ENCODE data around the gene CYP39A1.

Gene CYP39A1, protein sequence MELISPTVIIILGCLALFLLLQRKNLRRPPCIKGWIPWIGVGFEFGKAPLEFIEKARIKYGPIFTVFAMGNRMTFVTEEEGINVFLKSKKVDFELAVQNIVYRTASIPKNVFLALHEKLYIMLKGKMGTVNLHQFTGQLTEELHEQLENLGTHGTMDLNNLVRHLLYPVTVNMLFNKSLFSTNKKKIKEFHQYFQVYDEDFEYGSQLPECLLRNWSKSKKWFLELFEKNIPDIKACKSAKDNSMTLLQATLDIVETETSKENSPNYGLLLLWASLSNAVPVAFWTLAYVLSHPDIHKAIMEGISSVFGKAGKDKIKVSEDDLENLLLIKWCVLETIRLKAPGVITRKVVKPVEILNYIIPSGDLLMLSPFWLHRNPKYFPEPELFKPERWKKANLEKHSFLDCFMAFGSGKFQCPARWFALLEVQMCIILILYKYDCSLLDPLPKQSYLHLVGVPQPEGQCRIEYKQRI

DNA sequence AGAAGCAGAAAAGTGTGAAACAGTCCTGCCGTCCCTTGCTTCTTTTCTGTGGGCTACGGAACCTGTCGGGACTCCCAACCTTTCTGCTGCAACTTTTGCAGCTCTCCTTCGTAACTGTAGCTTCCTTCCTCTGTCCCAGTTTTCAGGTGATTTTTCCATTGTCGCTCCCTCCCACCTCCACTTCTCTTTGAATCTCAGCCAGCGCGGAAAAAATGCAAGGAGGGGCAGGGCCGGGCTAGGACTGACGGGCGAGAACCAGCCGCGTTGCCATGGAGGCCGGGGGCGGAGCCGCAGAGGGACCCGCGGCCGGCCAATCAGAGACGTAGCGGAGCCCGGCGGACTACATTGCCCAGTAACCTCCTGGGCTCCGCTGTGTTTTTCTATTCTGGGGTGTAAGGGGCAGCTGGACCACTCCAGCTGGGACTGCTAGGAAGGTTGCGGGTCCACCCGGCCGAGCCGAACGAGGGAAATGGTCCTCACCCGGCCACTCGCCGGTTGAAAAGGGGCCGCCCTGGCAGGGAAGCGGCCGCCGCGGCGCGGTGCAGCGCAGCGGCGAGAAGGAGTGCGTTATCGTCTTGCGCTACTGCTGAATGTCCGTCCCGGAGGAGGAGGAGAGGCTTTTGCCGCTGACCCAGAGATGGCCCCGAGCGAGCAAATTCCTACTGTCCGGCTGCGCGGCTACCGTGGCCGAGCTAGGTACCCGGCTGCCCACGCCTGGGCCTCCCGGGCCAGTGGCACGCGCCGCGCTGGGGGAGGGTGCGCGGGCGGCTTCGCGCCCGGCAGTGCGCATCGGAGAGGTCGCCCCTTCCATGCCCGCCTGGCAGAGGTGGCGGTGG, at the start of gene CYP39A1, which contains the start of gene SLC25A27:
Gene CYP39A1 (minus strand): TSS at position 216 of the 836 bp plus-strand sequence. CDS start 236 bp downstream, outside the sequence.
Gene SLC25A27 (plus strand): TSS at position 373 of the 836 bp plus-strand sequence. CDS start 218 bp downstream, at position 591.
- DNase-seq = peak; percentile 70

DNA sequence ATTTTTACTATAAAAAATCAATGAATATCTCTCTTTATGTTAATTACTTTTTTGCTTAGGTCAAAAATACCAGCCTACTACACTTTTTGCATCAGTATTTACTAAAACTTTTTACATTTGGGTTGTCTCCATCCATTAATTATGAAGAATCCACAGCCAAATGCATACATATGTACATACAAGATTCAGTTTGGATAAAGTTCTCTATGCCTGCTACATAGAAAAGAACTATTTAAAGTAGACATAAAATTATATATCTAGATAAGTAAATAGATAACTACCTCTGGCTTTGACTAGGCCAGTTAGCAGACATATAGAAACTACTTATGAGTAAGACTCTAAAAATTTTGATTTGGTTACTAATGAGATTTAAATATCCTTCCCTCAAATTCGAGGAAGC, 47.4 kb upstream of the CYP39A1 start:
- no peak for DNase-seq

DNA sequence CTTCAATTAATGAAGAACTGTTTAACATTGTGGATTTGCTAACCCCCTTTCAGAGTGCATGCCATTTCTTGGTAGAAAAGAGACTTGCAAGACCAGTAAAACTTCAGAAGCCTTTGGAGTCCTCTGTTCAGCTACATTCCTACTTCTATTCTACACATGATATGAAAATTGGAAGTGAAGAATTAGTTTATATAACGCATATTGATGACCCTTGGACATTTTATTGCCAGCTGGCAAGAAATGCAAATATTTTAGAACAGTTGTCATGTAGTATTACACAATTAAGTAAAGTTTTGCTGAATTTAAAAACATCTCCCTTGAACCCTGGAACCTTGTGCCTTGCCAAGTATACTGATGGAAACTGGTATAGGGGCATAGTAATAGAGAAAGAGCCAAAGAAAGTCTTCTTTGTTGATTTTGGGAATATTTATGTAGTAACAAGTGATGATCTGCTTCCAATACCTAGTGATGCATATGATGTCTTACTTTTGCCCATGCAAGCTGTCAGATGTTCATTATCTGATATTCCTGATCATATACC, 38.4 kb upstream of the CYP39A1 start:
- DNase-seq = no peak

DNA sequence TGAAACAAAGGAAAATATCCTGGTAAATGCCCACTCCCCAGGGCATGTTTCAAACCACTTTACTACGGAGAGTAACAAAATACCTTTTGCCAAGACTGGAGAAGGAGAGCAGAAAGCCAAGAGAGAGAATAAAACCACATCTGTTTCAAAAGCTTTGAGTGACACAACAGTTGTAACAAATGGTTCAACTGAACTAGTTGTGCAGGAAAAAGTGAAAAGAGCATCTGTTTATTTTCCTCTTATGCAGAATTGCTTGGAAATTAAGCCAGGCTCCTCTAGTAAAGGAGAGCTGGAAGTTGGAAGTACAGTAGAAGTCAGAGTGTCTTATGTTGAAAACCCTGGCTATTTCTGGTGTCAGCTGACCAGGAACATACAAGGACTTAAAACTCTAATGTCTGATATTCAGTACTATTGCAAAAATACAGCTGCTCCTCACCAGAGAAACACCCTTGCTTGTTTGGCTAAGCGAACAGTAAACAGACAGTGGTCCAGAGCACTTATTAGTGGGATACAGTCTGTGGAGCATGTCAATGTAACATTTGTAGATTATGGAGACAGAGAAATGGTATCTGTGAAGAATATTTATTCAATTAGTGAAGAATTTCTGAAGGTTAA, 37.6 kb upstream of the CYP39A1 start:
- DNase-seq = no peak

DNA sequence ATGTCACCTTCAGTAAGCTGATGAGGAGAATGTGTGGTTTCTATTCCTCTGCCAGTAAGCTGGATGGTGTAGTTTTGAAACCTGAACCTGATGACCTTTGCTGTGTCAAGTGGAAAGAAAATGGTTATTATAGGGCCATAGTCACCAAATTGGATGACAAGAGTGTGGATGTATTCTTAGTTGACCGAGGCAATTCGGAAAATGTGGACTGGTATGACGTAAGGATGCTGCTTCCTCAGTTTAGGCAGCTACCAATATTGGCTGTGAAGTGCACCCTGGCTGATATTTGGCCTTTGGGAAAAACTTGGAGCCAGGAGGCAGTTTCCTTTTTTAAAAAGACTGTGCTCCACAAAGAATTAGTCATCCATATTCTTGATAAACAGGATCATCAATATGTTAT, 37.0 kb upstream of the CYP39A1 start:
- no peak for DNase-seq

DNA sequence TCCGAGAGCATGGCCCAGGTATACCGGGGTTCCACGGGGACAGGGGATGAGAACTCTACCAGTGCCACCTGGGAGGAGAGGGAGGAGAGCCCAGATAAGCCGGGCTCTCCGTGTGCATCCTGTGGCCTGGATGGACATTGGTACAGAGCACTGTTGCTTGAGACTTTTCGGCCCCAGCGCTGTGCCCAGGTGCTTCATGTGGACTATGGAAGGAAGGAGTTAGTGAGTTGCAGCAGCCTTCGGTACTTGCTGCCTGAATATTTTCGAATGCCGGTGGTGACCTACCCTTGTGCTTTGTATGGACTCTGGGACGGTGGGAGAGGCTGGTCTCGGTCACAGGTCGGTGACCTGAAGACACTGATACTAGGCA, 36.3 kb upstream of the CYP39A1 start:
- DNase-seq = no peak

DNA sequence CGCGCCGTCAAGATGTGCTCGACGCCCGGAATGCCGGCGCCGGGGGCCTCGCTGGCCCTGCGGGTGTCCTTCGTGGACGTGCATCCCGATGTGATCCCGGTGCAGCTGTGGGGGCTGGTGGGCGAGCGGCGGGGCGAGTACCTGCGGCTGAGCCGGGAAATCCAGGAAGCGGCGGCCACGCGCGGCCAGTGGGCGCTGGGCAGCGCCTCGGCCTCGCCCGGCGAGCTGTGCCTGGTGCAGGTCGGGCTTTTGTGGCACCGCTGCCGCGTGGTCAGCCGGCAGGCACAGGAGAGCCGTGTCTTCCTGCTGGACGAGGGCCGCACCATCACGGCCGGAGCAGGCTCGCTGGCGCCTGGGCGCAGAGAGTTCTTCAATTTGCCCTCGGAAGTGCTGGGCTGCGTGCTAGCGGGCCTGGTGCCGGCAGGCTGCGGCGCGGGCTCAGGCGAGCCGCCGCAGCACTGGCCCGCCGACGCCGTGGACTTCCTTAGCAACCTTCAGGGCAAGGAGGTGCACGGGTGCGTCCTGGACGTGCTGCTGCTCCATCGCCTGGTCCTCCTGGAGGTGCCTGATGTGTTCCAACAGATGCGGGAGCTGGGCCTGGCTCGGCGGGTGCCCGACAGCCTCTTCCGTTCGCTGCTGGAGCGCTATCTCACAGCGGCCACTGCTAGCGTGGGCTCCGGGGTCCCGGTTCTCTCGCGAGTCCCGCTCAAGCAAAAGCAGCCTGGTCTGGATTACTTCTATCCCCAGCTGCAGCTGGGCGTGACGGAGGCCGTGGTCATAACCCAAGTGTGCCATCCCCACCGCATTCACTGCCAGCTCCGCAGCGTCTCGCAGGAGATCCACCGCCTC, 35.7 kb upstream of the CYP39A1 start:
- DNase-seq = no peak

DNA sequence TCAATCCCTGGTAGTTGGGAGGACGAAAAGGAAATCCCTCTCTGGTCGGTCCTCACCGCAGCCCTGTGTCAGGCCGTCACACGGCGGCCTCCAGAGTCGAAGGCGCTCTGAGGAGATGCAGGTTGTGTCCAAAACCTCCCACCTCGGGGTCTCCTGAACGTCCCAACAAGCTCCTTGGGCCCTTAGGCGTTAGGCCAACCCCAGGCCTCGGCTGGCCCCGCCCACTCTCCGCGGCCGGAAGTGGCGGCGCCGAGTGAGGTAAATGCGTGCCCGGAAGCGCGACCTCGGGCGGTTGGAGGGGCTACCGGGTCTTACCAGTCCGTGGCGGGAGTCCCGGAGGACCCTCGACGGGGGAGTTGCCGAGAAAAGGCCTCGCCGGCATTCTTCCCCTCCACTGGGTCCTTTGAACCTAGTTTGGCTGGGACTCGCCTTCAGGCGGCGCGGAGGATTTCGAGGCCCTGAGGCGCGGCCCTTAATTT, 35.0 kb upstream of the CYP39A1 start, which contains the start of gene TDRD6:
Gene TDRD6 (plus strand): TSS at position 267 of the 479 bp plus-strand sequence. CDS start 244 bp downstream, outside the sequence.
- no peak for DNase-seq

DNA sequence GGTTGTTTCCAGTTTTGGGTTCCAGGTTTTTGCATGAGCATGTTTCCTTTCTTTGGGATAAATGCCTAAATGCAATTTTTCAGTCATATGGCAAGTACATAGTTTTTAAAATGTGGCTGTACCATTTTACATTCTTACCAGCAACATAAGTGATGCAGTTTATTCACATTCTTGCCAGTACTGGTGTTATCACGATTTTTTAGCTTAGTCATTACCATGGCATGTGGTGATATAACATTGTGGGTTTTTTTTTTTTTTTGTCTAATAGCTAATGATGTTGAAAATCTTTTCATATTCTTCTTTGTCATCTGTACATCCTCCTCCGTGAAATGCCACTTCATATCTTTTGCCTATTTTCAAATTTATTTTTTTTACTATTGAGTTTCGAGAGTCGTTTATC, 32.2 kb upstream of the CYP39A1 start:
- DNase-seq = no peak

DNA sequence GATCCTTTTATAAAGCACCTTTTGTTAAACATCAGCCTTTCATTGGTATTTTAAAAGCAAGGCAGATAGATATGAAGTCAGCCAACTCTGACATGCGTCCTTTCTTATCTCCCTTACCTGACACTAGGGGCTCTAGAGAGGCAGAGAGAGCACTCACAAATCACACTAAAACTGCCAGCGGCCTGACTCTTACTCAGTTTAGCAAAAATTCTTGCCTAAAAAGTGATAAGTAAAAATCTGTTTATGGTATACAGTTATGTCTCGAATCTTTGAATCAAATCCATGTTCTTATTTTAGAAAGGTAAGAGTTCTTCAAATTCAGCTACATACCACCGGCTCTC, 24.7 kb upstream of the CYP39A1 start:
- DNase-seq = no peak

DNA sequence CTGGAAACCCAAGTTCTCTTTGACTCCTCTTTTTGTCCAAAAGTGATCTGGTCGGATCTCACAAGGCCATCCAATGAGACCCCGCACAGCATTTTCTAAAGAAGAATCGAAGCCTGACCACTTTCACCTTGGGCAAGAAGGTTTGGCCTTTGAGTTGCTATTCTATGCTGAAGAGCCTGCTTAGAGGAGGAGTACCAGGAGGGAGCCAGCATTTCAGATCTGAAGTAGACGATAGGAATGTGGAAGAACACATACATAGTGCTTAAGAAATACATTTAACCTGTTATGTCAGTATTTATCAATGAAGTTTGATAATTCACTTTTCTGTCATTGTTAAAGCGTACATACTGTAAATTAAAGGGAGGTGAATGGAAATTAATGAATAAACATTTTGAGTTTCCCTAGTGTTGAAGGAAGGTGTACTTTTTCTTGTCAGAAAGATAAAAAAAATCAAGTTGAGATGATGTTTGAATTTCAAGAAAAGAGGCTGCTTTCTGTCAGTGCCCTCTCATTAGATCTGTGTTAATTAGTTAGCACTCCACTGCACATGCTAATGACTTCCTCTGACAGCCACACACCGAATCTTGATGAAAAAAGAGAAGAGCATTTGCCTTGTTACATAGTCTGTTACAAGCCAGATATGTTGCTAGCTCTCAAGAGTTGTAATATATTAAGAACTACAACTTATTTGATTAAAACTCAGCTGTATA, 24.1 kb upstream of the CYP39A1 start:
- no peak for DNase-seq

DNA sequence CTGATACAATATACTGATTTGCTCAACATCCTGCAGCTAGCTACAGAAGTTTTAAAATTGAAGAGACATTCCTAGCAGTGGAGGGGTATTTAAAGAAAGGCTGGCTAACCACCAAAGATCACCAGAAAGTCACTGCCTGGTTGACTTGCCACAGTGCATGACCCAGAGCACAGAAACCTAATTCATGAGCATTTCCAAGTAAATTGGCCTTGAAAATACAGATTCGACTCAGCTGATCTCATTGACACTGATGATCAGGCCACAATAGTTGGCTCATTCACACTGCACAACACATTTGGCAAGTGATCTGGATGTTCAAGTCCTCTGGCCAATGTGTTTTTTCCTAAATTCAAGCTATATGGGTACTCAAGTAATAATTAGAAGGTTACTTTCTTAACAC, 21.8 kb upstream of the CYP39A1 start:
- no peak for DNase-seq

DNA sequence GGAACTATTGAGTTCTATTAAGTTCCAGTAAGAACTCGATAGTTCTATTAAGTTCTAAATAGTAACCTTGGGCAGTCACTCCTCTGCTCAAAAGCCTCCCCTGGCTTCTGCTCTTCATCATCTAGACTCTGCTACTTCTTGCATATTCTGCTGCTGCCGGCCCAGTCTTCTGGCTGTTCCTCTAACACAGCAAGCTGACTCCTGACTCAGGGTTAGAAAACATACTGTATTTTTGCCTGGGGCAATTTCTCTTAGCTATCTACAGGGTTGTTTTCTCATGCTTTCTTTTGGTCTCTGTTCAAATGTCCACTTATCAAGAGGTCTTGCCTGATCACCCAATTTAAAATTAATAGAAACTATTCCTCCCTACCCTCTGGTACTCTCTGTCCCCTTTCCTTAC, 14.8 kb upstream of the CYP39A1 start:
- DNase-seq = no peak

DNA sequence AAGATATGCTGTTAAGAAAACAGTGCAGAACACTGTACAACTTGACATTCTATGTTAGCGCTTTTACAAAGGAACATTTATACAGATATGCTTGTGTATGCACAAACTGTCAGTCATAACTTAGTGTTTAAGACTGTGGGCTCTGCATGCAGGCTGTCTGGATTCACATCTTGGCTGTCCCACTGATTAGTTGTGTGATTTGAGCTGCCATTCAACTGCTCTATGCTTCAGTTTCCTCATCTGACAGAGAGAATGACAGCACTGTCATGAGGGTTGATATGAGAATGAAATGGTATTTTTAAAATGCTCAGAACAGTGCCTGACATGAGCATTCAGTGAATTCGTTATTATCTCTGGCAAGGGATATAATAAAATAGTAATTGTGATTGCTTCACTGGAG, 8.9 kb upstream of the CYP39A1 start:
- no peak for DNase-seq

DNA sequence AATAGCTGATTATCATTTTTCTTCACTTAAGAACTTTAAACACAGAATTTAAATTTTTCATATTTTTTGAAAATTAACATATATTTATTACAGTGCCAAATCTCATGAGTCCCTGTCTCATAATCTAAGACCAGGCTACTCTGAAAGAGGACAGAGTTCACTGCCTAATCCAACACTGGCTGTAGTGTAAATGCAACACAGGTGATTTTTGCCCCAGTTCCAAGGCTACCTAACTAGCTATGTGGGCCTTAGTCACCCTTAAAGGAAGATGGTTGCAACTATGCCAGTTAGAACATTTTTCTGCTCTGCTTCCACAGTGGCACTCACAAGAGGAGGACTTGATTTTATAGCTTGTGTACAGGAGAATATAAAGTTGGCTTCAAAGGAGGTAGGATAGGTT, 5.0 kb upstream of the CYP39A1 start:
- no peak for DNase-seq

DNA sequence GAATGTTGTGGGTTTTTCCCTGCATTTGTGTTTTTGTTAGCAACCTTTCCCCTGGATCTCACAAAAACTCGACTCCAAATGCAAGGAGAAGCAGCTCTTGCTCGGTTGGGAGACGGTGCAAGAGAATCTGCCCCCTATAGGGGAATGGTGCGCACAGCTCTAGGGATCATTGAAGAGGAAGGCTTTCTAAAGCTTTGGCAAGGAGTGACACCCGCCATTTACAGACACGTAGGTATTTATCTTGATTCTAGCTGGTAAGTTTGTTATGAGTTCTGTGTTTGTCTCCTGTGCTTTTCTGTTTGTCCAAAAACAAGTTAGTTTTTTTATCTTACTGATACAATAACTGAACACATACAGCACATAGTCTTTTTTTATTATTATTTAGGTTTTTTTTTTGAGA, 3.2 kb upstream of the CYP39A1 start:
- DNase-seq = no peak

DNA sequence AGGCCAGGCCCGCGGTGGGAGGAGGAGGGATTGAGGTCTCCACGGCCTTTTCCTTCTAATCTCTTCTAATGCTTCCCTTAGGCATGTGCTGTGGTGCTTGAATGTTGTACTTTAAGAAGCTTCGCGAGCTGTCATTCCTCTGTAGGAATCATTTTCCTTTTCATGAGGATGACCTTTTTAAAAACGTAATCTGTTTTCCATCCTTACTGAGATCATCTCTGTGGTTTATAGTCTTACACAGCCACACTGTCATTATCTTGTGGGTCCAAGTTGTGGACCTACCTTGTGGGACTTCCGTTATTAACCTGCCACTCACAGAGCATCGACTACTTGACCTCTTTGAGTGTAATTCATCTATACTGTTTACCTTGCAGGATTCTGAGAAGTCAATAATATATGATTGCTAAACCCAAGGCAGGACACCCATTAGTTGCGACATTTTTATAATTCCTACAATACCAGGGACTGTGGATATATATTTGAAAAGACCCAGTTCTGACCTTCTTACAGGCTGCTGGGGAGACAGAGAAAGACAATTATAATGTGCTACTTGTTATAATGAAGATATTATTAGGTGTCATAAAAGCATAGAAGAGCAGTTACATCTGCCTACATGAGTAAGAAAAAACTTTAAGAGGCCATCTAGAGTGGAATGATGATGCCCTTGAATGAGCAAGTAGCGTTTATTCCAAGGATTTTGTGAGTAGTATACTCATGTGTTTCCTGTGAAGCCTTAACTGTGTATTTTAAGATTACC, 999 bp upstream of the CYP39A1 start:
- no peak for DNase-seq

DNA sequence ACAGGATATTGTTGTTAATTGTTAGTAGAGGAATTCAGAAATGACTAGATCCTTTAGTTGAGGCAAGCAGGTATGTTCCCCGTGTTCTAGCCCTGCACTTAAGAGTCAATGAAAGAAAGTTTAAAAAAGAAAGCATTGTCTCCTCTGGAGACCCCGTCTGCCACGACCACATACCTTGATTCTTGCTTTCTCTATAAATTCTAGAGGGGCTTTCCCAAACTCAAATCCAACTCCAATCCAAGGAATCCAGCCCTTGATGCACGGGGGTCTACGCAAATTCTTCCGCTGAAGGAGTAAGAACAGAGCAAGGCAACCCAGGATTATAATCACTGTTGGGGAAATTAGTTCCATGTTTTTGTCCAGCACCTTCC, 401 bp downstream of the CYP39A1 start:
- DNase-seq = no peak

DNA sequence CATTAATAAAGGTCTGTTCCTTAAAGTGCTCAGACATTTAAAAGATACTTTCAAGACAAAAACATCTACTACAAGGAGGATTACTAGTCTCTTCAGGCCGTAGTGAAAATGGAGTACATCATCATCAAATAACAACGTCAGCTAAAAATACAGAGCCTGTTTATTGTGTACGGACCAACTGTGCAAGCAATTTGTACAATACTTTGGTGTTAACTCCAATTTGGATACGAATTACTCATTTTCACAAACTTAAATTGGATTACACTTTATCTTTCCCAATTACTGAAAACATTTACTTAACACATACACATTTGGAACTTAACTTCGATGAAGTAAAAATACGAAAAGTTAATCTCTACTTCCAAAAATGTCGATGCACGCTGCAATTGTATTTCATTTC, 802 bp downstream of the CYP39A1 start:
- no peak for DNase-seq

DNA sequence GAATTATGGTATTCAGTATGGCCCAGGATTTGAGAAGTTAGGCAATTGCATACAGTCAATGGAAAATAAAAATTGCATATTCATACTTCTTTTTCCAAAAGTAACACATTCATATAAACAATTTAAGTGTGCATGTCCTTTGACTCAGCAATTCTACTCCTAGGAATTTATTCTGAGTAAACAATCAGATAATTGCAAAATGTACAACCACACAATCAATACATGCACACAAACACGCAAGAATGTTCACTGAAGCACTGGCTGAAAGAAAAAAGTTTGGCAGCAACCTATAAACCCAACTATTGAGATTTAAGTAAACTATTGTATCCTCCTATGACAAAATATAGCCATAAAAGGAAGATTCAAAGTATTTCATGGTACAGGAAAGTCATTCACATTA, 1.6 kb downstream of the CYP39A1 start:
- no peak for DNase-seq
